ENCODE measurements around the gene NCCRP1. TPM values are rescaled to one million over a fixed set of nuclear protein-coding genes. Genes with fewer than 3 reads are reported as not detected.

The NCCRP1 gene
- total RNA-seq, 1 donor from 2014 or later = not detected

DNA sequence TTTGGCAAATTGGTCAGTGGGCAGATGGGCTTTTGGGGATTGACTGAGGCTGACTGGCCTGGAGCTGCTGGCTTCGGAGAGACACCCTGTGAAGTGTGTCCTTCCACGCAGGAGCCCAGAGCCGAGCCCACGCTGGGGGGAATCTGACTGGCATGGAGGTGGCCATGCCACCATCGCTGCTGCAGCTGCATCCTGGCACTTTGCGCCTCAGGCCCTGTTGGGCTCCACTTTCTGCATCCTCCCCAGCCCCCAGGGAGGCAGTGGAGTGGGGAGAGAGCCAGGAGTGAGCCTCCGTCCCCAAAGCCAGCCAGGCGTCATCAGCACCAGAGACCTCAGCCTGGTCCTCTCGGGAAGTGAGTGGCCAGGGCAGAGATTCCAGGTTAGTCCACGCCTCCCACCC lies 17.0 kb upstream of the NCCRP1 start:
- intact Hi-C loops (cut with micrococcal nuclease) = no loop called here
- no peak for DNase-seq
- H3K27ac ChIP-seq (replicated peaks) = no peak overlapping the region
- H3K36me3 ChIP-seq = peaks cover 28% of the 10 kb centered on the region
- TF ChIP-seq, protein P1, sequence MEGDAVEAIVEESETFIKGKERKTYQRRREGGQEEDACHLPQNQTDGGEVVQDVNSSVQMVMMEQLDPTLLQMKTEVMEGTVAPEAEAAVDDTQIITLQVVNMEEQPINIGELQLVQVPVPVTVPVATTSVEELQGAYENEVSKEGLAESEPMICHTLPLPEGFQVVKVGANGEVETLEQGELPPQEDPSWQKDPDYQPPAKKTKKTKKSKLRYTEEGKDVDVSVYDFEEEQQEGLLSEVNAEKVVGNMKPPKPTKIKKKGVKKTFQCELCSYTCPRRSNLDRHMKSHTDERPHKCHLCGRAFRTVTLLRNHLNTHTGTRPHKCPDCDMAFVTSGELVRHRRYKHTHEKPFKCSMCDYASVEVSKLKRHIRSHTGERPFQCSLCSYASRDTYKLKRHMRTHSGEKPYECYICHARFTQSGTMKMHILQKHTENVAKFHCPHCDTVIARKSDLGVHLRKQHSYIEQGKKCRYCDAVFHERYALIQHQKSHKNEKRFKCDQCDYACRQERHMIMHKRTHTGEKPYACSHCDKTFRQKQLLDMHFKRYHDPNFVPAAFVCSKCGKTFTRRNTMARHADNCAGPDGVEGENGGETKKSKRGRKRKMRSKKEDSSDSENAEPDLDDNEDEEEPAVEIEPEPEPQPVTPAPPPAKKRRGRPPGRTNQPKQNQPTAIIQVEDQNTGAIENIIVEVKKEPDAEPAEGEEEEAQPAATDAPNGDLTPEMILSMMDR (IDR thresholded peaks at IDR 0.05; ENCODE audit: borderline replicate concordance) = no peak
- H3K27me3 ChIP-seq (ENCODE audit: low read depth) = no peaks in the 10 kb centered on the region
- H3K9me3 ChIP-seq (replicated peaks) = no peaks in the 10 kb centered on the region
- no peaks in the 10 kb centered on the region for H3K4me1 ChIP-seq
- H3K4me3 ChIP-seq = no peak overlapping the region

DNA sequence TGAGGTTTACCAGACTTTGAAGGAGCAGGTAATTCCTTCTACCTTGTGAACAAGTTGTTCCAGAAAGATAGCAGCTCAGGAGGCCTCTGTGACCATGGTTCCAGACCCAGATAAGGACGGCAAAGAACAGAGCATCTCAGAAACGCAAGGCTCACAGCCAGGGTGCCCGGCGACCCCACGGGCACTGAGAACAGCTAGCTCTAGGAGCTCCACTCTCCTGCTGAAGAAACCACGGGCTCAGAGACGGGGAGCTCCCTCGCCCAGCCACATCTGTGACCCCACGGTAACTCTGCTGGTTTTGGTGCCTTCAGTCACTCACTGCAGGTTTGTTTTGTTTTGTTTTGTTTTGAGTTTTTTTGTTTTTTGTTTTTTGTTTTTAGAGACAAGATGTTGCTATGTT lies 16.0 kb upstream of the NCCRP1 start:
- H3K9me3 ChIP-seq (replicated peaks) = no peaks in the 10 kb centered on the region
- TF ChIP-seq, protein P1 (IDR thresholded peaks at IDR 0.05; ENCODE audit: borderline replicate concordance) = no peak
- no peaks in the 10 kb centered on the region for H3K27me3 ChIP-seq (ENCODE audit: low read depth)
- DNase-seq = no peak
- intact Hi-C loops (cut with micrococcal nuclease) = no loop called here
- no peak overlapping the region for H3K27ac ChIP-seq (replicated peaks)
- H3K4me1 ChIP-seq = no peaks in the 10 kb centered on the region
- H3K4me3 ChIP-seq = no peak overlapping the region
- peaks cover 23% of the 10 kb centered on the region for H3K36me3 ChIP-seq

DNA sequence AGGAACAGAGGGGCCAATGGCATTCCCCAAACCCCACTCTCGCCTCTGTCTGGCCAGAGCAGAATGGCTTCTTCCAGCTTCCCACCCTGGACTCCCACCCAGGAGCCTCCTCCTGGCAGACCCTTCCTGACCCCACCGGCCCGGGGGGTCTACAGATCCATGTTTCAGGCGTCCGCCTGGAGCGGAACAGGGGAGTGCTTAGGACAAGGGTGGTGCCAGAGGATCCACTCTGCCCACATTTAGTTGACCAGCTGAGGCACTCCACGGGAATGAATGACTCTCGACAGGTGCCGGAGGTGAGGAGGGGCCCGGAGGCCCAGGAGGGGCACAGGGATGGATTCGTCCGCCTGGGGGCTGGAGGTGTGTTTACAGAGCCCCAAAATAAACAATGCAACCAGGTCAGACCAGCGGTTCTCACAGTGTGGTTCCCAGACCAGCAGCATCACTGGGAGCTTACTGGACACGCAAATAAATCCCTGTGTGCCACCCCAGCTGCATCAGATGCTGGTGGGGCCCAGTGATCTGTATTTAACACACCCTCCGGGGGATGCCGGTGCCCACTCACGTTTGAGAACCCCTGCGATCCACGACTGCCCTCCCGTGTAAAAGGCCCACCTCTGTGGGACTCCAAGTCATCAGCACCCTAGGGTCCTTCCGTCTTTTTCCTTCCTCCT lies 15.1 kb upstream of the NCCRP1 start:
- Histone ChIP-seq H3K36me3 (peaks cover 16% of the 10 kb centered on the region), H3K4me3 (no peak overlapping the region), H3K4me1 (no peaks in the 10 kb centered on the region), H3K27me3 (ENCODE audit: low read depth) (no peaks in the 10 kb centered on the region), H3K27ac (replicated peaks) (no peak overlapping the region), H3K9me3 (replicated peaks) (no peaks in the 10 kb centered on the region)
- TF ChIP-seq, protein P1 (IDR thresholded peaks at IDR 0.05; ENCODE audit: borderline replicate concordance) = no peak
- intact Hi-C loops (cut with micrococcal nuclease) = no loop called here
- no peak for DNase-seq

DNA sequence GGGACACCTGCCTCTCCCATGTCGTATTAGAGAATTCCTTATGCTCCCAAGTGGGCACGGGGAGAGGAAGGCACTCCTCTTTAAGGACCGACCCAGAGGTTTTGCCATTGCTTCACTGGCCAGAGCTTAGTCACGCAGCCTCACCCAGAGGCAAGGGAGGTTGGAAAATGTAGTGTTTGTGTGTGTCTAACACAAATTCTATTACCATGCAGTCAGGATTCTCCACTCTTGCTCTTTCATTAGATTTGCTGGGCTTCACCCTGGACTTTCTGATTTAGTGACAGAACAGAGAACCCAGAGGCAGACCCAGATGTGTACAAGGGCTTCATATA lies 14.6 kb upstream of the NCCRP1 start:
- Histone ChIP-seq H3K36me3 (peaks cover 13% of the 10 kb centered on the region), H3K27me3 (ENCODE audit: low read depth) (peaks cover 3% of the 10 kb centered on the region), H3K27ac (replicated peaks) (no peak overlapping the region), H3K4me1 (no peaks in the 10 kb centered on the region), H3K9me3 (replicated peaks) (no peaks in the 10 kb centered on the region), H3K4me3 (no peak overlapping the region)
- intact Hi-C loops (cut with micrococcal nuclease) = no loop called here
- TF ChIP-seq, protein P1 (IDR thresholded peaks at IDR 0.05; ENCODE audit: borderline replicate concordance) = no peak
- no peak for DNase-seq

DNA sequence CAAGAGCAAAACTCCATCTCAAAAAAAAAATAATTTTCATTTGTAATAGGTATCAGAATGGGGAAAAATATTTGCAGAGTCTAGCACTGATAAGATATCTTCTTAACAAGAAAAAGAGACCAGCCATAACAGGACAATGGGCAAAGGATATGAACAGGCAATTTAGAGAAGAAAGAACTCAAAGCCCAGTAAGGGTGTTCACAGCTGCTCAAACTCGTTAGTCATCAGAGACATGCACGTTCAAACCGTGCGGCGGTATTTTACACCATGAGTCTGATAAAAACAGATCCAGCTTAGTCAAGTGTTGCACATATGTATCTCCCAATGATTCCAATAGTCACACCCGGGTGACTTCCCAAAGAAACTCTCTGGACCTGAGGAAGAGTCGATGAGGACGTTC lies 13.7 kb upstream of the NCCRP1 start:
- intact Hi-C loops (cut with micrococcal nuclease) = no loop called here
- H3K4me3 ChIP-seq = no peak overlapping the region
- H3K27ac ChIP-seq (replicated peaks) = no peak overlapping the region
- TF ChIP-seq, protein P1 (IDR thresholded peaks at IDR 0.05; ENCODE audit: borderline replicate concordance) = no peak
- H3K9me3 ChIP-seq (replicated peaks) = no peaks in the 10 kb centered on the region
- H3K27me3 ChIP-seq (ENCODE audit: low read depth) = peaks cover 13% of the 10 kb centered on the region
- peaks cover 5% of the 10 kb centered on the region for H3K4me1 ChIP-seq
- no peak for DNase-seq
- peaks cover 8% of the 10 kb centered on the region for H3K36me3 ChIP-seq

All from left ventricle myocardium inferior (tissue), 1 donor.